Stimulated activated CD8-positive, alpha-beta memory T cell treated with anti-CD3 and anti-CD28 coated beads, Interleukin-12 subunit alpha, Interleukin-12 subunit beta, amount 100 ng/mL, for 24 hours (primary cell): ENCODE data around the gene RFX2.

Experiments
- DNase-seq: peaks from one replicate; pipeline ENCODE4 v3.0.0-alpha.2; 2020; ENCODE audit errors: extremely low read depth

Gene RFX2

DNA sequence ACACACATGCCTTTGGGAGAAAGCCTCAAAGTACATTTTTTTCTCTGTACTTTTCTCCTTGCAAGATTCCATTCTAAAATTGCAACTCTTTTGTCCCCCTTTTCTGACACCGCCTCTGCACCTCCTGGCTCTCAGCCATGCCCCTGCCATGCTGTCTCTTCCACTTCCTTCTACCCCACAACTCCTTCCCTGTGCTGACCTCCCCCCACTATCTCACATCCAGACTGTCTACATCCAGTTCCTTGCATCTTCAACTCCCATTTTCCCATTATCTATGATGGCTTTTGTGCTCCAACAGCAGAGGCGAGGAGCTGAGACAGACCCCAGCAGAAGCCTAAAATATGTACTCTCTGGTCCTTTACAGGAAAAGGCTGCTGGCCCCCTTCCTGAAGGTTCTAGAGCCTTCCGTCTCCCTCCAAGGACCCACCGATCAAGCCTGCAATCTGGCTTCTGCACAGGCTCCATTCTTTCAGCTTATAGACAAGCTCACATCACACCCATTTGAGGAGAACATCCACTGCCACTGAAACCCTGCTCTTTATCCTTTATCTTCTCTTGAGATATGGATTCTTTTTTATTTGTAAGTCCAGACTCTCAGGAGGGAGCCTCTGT, 50.2 kb downstream of the RFX2 start:
- DNase-seq: no peak

DNA sequence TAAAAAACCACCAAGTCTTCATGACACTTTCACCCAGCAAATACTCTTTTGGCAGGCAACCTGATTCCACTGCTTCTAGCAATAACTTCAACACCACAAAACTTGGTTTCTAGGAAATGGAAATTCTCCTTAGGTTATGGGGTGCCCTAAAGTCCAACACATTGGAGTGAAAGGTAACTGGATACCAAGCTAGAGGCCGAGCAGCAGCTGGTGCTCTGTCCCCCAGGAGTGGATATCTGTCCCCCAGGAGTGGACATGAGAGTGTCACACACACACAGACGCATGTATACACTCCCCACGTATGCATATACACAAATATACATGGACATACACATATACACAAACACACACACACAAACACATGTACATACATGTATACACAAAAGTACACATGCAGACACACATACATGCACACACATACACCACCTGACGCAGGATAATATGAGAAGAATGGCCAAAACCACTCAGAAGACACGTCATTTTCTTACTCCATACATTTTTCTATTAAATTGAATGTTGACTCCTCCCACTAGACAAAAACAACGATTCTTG, 50.8 kb downstream of the RFX2 start:
- no peak for DNase-seq

DNA sequence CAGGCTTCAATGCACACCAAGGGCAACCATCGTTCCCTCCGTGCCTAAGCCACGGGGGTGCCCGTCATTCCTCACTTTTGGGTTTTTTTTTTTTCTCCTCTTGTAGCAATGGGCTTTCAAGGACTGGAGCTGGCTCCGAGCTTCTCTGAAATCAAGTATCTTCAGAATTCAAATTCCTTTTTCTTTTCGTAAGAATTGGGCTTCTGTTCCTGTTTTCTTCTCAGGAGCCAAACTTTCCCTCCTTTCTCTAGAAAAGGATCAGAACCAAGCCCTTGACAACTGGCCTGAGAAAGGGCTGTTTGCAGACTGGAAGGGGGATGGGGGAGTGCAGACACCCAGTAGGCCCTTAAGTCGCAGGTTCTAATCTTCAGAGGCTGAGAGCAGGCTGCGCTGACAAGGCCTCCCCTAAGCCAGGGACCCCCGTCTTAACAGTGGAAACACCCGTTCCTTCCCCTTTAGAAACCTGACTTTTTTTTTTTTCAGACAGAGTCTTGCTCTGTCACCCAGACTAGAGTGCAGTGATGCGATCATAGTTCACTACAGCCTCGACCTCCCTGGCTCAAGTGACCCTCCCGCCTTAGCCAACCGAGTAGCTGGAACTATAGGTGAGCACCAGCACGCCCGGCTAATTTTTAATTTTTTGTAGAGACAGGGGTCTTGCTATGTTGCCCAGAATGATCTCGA, 51.6 kb downstream of the RFX2 start:
- no peak for DNase-seq

DNA sequence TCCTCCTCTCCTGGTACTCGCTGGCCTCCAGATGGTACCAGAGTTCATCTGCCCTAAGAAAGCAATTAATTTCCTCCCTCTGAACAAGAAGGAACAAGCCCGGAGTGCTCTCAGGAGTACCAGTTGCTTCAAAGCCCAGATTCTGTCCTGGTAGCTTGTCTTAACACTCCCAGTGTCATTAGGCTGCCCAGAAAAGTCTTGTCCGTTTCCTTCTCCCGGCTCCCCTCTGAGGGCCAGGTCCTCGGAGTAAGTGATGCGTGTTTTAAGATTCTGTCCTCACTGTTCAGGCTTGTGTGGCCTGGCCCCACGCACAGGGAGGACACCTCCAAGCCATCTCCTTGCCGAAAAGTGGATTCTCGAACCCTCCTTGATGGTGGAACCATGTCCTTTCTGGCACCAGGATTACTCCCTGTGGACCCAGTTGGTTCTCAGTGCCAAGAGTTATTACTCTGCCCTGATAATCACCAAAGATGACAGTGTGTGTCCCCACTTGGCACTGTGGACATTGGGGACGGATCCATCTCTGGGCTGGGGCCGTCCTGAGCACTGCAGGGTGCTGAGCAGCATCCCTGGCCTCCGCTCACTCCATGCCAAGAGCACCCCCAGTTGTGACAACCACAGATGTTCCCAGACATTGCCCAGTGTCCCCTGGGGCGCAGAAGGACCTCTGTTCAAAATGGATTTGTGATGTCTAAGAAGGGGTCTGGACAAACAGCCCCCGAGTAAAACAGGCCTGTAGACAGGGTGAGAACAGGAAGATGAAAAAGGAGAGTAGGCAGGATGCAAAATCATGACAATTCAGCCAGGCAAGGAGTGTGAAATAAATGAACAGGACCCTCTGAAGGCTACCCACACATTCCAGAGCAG, 52.4 kb downstream of the RFX2 start:
- DNase-seq: no peak

DNA sequence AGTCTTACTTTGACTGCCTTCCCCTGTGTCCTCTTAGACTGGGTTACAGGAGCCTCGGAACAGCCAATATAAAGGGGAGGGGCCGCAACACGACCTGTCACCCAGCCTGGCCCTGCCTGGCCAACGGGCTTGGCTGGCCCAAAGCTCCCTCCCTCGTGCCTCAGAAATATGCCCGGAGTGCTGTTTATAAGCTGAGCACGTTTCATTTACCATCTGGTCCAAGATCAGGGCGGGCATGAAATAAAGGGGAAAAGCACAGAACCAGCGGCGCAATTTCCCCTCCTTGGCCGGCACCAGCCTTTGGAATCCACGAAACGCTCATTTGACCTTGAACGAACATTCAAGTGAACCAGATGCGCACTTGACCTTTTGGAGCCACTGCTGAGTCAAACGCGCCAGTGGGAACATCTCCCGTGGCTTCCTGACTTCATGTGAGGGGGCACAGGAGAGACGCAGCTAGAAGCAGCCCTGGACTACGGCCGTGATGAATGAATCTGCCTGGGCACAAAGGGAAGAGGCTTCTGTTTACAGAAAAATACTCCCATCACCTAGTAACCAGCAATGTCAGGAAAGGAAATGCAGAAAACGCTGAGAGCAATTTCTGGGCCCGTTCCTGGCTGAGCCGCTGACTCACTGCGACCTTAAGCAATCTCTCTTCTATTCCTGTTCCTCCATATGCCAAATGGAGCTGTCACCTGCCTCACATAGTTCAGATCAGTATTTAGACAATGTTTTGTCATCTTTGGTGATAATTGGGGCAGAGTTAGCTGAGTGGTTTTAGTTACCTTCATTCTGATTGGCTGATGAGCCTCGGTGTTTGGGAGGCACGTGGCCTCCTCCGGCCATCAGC, 53.3 kb downstream of the RFX2 start:
- DNase-seq: no peak

DNA sequence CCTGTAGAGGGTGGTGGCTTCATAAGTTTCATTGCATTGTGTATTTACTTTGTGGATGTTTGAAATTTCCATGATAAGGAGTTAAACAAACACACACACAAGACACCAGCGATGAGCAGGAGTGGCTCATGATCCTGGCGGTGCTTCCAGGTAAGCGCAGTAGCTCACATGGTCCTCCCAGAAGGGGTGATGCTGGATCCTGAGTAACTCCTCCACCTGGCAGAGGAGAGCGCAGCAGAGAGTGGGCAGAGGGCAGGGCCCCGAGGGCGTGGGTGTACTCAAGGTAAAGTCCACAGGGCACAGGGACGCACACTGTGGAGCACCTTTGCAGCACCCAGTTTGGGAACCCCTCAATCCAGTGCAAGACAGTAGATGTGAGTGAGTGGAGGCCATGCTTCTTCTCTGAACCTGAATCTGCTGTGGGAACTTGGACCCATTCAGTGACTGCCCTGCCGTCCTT, 54.0 kb downstream of the RFX2 start:
- DNase-seq: no peak

DNA sequence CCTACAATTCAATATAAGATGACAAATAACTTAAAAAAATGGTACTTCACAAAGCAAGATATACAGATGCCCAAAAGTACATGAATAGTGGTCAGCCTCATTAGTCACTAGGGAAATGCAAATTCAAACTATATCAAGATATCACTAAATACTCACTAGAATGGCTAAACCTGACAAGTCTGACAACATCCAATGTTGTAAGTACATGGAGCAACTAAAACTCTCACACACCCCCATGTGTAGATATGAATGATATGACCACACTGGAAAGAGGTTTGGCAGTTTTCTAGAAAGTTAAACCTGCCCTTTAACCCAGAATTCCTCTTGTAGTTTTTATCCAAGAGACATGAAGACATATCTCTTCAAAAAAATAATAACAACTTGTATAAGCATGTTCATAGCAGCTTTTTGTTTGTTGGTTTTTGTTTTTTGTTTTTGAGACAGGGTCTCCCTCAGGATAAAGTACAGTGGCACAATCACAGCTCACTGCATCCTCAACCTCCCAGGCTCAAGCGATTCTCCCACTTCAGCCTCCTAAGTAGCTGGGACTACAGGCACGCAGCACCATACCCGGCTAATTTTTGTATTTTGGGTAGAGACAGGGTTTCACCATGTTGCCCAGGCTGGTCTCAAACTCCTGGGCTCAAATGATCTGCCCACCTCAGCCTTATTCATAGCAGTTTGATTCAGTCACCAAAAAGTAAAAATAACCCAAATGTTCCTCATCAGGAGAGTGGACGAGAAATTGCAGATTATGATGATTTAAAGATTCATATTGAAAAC, 55.1 kb downstream of the RFX2 start:
- no peak for DNase-seq

DNA sequence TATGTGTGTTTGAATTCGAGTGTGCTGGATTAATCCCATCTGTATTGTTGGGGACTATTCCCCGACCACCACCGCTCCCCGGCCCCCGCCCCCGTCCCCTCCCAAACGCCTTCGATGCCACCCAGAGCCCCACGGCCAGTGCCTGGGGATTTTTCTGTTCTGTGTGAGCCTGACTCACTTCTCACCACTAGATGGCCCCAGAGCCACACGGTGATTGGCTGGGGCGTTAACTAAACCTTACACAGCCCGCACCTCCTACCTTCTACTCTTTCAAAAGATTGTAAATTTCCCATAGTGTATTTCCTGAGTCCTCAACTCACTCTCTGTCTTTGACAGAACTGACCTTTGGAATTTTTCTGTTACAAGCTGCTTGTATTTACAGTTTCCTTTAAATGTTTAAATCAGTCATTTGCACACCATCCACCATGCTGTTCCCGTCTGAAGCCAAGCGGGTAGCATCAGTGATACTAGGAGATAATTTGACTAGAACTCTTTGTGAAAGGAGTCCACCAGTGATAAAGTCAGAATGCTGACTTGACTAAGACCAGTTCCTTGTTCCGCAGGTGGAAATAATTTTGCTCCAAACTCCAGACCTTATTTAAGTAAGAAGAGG, 61.4 kb downstream of the RFX2 start:
- DNase-seq: peak; percentile 41

DNA sequence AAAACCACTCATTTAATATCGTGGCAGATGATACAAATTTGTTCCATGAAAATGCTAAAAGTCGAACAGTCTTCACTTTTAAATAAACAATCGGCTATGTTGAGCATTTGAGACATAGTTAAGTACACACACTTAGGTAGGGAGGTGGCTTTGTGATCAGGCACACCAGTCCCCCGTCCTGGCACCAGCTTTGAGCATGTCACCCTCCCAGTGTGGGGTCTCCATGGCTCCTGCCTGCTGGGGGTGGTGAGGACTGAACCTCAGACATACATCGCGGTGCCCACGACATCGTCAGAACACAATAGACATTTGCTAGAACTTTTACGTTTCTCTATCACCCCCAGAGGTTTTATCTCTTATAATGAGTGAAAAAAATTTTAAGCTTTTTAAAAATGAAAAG, 62.0 kb downstream of the RFX2 start:
- no peak for DNase-seq

DNA sequence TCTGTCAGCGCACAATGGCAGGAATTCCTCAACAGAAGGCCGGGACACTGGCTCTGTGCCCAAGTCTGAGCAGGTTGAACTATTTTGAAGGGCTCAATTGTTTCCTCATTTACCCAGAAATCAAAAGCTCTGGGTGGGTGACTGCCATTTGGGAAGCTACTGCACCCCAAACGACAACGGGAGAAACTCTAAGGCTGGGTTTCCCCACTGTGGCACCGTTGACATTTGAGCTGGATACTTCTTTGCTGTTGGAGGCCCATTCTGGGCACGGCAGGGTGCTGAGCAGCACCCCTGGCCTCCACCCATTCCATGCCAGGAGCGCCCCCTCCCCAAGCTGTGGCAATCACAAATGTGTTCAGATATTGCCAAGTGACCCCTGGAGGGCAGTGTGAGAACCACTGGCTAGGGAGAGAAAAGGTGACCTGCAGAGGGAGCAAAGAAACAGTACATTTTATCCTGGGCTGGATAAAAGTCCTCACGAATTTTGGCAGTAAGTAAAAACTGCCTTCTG, 62.5 kb downstream of the RFX2 start:
- no peak for DNase-seq

DNA sequence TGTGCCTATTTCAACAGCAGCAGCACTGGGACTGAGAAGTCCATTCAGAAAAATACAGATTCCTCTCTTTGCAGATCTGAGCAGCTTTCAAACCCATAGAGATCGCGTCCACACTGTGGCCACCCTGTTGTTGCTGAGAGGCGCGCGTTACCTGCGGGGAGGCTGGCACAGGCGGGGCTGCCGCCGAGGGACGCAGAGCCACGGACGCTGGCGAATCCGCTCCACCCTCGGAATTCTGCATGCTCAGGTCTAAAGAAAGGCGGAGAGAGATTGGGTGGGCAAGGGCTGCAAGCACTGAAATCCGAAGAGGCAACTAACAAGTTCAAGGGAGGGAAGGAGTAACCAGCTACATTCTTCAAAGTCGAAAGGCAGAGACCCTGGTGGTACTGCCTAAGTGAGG, 63.0 kb downstream of the RFX2 start:
- DNase-seq: no peak

DNA sequence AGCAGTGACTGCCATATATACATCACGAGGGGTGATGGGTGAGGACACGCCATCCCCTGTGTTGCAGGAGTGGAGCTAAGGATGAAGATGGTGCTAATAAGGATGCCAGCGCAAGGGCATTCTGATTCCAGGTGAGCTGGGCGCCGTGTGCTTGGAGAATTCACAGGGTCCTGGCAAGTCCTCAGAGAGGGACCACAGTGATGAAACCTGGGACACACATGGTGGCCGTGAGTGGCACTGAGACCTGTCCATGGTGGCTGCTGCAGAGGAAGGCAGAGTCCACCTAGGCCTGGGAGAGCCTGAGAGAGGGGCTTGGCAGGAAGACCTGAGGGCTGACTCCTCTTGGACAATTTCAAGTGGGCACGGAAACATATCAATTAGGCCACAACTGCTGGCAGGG, 65.2 kb downstream of the RFX2 start:
- DNase-seq: no peak

DNA sequence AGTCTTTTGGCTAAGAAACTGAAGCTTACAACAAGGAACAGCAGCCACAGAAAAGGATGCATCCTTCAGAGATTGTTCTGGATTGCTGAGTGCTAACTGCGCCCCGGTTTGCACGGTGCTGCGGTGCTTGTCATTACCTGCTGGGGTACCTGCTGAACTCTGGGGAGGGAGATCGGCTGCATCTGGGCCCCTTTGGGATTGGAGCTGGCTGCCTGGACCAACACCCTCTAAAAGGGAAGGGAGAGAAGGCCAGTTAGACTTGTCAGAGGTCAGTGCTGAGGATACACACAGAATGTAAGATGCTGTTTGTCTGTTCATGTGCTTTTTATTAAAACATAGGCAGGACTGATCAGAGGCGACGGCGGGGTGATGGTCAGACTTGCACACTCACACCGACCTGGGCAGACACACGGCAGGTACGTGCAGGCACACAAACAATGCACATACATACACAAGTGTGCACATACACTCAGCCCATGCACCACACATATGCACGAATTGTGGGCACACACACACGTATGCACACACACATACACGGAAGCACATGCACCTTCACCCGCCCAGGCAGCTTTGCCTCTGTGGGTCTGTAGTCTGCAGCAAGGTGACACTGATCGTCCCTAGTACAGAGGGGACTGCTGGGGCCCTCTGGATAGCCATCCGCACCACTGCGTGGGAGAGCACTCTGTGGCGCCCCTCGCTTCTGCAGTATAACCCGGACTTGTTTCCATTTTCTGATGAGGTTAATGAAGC, 66.1 kb downstream of the RFX2 start:
- no peak for DNase-seq

DNA sequence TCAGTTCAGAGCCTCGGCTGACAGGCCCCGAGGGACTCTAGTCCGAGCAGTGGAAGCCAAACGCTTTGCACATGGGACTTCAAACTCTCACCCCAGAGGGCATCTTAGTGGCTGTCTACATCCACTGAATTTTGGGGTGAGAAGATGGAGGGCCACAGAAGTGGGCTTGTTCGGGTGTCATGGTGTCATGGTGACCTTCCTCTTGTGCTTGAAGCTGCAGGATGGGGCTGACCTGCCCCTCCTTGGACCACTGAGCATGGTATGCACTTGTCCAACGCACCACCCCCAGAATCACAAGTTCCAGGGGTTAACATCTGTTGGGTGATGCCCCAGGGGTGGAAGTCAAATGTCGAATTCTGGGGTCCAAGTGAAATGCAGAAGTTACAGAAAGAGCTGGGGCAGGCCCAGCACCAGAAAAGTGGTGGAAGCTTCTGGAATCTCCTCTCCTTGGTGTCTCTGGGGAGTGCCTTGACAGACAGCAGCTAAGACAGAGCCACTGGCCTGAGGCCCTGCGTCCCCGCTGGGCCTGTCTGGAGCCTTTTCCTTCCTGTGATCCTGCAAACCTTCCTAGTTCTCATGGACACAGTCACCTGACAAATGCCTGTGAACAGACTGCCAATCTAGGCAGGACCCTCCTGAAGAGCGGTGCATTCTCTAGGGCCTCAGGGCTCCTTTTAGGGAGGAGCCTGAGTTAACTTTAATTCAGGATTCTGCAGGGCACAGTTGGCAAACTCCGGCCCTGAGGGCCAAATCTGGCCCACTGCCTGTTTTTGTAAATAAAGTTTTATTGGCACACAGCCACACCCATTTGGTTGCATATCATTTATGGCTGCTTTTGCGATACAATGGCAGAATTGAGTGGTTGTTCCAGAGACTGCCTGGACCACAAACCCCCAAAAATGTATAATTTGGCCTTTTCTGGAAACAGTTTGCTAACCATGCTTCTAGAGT, 67.2 kb downstream of the RFX2 start:
- no peak for DNase-seq

DNA sequence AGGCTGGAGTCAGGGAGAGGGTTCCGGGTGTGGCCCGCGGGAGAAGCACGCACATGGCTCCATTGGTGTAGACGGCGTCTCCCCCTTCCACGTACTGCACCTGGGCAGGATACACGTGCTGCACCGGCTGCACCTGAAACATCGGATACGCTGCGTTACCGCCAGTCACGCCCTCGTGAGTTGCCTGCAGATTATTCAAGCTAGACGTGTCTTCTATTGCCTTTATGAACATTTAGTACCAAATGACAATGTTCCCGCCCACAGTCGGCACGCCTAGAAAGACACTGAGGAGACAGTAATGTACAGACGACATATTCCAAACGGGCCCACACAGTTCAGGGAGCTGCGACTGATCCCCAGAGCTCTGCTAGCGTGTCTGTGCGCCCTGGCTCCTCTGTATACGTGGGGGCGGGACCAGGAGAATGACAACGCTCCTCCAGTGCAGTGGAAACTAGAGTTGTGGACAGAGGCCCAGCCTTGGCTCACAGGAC, 68.3 kb downstream of the RFX2 start:
- DNase-seq: no peak

DNA sequence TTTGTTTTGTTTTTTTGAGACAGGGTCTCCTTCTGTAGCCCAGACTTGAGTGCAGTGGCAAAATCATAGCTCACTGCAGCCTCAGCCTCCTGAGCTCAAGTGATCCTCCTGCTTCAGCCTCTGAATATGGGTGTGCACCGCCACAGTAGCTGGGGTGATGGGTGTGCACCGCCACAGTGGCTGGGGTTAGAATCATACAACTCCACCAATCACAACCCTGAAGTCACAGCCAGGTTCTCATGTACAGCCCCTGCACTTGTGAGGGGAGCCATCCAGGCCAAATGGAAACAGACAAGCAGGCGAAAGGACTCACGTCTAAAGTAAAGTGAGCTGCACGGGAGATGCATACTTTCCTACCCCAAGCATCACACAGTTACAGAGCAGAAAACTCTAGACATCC, 69.2 kb downstream of the RFX2 start:
- no peak for DNase-seq

DNA sequence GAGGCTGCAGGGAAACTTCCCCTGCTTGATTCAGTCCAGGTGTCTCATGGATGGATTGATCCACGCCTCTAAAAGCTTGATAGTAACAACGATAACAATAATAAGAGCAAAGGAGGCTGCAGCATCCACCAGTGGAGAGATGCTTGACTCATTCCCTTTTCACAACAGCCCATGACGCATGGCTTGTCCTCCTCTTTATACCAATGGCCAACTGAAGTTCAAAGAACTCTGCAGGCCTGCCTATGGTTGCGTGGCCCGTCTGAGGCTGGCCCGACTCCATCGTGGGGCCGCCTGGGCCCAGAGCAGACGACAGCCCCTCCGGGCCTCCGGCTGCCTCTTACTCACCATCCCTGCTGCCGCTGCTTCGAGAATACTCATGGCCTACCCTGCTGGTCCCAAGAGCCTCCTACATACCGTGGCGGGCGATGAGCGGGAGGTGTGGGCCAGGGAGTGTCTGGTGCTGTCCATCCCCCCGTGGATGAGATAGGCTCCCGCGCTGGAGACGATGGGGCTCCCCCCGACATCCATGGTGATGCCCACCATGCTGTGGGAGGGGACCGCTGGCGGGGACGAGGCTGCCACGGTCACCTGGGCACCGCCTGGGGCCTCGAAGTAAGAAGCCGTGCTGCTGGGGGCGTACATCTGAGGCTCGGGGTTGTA, 70.6 kb downstream of the RFX2 start:
- no peak for DNase-seq
